T-helper 1 cell treated with Interleukin-12 subunit alpha and Interleukin-12 subunit beta and Interleukin-4 antibody, amounts not matched to agents 30 ng/mL and 1 ng/mL, for 36 hours (primary cell): ENCODE data around the gene AHCY. TPM values are rescaled to one million over a fixed set of nuclear protein-coding genes. Genes with fewer than 3 reads are reported as not detected.
"Not testable (repeated sequence)": the region's sequence is repeated elsewhere in the genome, so short reads cannot be mapped to it uniquely, and the experiment has no call there.

Experiments used
- intact Hi-C: fragments of 100-400 bp; cut with micrococcal nuclease; formaldehyde crosslinking; loops from one replicate; pipeline ENCODE4 v1.15.1; 2024
- total RNA-seq: library from RNA; stranded (reverse); gene quantifications from 2 replicates; pipeline ENCODE4 v1.2.3, GENCODE V29; 2022

AHCY gene
- total RNA-seq, 1 donor from 2014 or later: 61.3 TPM

DNA sequence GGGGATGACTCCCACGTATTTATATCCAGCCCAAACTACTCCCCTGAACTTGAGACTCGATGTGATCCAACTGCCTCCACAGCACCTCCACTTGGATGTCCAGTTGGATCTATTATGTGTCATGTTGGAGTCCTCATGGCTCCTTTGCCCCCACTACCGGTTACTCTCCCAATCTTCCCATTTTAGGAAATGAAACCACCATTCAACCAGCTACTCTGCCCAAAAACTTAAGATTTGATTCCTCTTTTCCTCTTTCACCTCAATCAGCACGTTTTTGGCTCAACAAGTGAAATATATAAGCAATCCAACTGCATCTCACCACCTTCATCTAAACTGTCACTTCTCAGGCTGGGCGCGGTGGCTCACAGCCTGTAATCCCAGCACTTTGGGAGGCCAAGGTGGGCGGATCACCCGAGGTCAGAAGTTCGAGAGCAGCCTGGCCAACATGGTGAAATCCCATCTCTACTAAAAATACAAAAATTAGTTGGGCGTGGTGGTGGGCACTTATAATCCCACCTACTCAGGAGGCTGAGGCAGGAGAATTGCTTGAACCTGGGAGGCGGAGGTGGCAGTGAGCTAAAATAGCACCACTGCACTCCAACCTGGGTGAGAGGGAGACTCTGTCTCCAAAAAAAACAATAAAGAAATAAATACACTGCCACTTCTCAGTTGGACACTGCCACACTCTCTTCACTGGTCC lies 3.4 kb downstream of the AHCY start:
- intact Hi-C loops: loop anchor here (5.0 to 10.0 kb wide), 3 partner anchors 855 to 1243 kb away; partner anchors contain the start of genes CDK5RAP1, ERGIC3 and SNTA1

DNA sequence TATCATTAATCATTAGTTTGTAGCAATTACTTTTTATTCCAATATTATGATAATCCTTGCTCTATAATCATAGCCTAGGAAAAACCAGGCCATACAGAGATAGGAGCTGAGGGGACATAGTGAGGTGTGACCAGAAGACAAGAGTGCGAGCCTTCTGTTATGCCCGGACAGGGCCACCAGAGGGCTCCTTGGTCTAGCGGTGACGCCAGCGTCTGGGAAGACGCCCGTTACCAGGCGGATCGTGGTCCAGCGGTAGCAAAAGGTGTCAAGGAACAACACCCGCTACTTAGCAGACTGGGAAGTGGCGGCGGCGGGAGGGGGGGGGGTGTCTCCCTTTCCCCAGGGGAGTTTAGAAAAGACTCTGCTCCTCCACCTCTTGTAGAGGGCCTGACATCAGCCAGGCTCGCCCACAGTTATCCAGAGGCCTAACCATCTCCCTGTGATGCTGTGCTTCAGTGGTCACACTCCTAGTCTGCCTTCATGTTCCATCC lies 4.8 kb downstream of the AHCY start:
- intact Hi-C loops: not testable (repeated sequence)

DNA sequence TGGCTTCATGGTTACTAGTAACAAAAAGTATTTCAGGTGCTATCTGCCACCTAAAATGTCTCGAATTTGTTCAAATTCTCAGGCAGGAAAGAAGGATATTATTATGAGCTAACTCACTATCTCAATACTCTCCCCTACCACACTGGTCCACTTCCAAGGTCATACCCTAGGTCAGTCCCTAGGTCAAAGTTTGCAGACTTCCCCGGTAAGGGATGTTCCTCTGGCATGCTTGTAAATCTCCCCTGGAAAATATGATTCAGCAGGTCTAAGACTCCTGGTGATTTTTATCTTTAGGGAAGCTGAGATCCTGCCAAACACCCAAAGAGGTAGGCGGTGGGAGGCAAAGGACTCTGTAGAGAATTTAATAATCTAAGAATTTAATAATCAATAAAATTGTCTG lies 6.7 kb downstream of the AHCY start:
- intact Hi-C loops: no loop called here

GRCh38 chr20:34295284-34295683 lies 7.9 kb downstream of the AHCY start:
- intact Hi-C loops: no loop called here

- intact Hi-C loops: no loop called here
Measured at GRCh38 chr20:34294563-34294962, 8.6 kb downstream of the AHCY start.

DNA sequence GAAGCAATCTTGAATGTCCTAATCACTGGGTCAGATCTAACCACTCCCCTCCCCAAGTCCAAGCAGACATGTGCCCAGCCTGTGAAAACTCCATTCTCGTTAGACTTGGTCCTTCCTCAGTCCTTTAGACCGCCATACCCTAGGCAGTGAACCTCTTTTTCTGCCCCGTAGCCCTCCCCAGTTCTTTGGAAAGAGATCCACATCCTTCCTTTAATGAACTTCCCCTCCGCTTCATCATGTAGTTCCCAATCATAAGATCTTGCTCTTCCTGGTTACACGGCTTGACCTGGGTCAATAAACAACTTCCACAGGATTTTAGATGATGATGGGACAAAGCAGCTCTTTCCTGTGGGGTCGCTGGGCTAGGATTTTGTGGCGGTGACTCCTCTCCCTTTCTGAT lies 9.6 kb downstream of the AHCY start:
- intact Hi-C loops: no loop called here

DNA sequence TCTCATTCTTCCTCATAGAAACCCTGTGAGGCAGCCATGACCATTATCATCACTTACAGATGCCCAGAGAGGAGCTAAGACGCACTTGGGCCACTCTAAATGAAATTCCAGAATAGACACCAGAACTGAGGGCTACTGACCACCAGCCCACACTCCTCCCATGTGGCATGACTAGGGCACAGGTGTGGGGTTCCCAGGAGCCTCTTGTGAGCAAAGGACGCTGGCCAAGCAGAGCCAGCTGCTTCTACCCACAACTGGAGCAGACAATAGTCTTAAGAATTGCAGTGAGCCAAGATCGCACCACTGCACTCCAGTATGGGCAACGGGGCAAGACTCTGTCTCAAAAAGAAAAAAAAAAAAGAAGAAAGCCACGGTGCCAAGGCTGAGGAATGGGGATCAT lies 10.0 kb downstream of the AHCY start:
- intact Hi-C loops: no loop called here

- intact Hi-C loops: no loop called here
Measured at GRCh38 chr20:34292496-34292895, 10.7 kb downstream of the AHCY start.

DNA sequence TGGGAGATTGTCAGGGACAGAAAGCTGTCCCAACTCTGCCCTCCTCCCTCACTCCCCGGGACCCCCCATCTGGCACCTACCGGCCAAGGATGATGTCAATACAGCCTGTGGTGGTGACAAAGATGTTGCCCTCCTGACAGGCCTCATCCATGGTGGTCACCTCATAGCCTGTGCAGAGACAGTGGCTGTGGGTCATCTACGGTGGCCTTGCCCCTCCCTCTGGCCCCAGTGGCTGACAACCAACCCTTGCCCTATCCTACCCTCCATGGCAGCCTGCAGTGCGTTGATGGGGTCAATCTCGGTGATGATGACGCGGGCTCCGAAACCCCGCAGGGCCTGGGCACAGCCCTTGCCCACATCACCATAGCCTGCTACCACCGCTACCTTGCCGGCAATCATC lies 12.7 kb downstream of the AHCY start:
- intact Hi-C loops: no loop called here

- intact Hi-C loops: not testable (repeated sequence)
Measured at GRCh38 chr20:34287500-34287899, 15.7 kb downstream of the AHCY start.

- intact Hi-C loops: no loop called here
Measured at GRCh38 chr20:34285450-34285849, 17.7 kb downstream of the AHCY start.

DNA sequence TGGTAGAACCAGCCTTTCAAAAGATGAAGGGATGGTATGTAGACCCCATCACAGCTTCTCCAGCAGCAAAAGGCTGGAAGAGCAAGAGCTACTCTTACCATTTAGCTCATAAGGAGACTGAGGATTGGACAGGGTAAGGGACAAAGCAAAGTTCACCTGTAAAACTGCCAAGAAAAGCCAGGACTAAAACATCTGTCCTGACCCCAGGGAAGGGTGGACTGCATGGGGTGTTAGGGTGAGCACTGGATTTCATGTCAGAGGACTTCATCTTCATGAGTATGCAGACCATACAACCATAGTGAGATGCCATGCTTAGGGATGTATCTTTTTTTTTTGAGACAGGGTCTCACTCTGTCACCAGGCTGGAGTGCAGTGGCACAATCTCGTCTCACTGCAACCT lies 19.3 kb downstream of the AHCY start:
- intact Hi-C loops: no loop called here

DNA sequence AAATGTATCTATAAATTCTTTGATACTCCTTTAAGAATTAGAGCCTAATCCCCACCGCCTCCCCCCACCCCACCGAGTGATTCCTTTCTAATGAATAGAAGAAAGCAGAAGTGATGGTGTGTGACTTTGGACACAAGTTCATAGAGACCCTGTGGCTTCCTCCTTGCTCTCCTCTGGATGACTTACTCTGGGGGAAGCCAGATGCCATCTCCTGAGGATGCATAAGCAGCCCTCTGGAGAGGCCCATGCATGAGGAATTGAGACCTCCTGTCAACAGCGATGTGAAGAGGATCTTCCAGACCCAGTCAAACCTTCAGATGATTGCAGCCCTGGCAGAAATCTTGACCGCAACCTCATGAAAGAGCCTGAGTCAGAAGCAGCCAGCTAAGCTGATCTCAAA lies 21.1 kb downstream of the AHCY start:
- intact Hi-C loops: no loop called here

DNA sequence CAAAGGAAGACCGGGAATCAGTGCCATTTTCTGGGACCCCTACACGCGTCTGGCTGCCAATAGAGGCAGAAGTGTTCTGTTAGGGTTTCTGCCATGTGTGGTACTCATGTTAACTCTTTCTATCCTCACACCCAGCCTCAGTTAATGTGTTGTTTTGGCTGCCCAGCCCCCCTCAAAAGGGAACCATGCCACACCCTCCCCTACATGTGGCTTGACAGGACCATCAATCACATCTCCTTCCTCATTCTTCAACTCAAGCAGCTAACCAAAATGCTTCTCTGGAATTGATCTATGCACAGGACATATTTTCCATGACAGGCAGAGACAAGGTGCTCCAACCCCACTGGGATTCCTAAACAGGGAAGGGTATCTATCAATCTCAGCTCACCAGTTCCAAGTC lies 22.0 kb downstream of the AHCY start:
- intact Hi-C loops: no loop called here

DNA sequence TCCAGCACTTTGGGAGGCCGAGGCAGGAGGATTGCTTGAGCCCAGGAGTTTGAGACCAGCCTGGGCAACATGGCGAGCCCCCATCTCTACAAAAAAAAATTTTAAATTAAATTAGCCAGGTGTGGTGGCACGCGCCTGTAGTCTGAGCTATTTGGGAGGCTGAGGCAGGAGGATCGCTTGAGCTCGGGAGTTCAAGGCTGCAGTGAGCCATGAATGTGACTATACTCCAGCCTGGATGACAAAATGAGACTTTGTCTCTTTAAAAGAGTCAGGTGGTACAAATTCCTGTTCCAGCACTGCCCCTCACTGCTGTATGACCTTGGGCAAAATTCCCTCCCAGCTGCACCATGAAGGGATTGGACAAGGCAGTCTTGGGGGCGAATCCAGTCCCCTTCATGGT lies 28.5 kb downstream of the AHCY start:
- intact Hi-C loops: no loop called here

DNA sequence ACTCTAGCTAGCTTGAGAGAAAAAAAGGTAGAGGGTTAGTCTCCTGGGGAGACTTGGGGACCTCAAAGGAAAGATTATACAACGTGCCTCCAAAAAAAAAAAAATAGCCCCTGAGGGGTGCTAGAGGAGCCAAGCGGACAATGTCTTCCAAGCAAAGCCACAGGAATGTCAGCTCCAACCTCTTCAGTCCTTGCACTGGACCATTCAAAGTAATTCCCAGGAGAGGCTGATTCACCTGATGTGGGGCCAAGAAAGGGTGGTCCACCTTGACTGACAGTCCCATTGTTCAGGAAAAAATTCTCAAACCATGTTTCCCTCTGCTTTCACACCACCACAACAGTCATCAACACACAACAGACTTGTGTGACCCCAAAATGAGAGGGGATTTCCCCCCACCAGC lies 31.2 kb downstream of the AHCY start:
- intact Hi-C loops: no loop called here

- intact Hi-C loops: no loop called here
Measured at GRCh38 chr20:34269996-34270627, 33.0 kb downstream of the AHCY start.

DNA sequence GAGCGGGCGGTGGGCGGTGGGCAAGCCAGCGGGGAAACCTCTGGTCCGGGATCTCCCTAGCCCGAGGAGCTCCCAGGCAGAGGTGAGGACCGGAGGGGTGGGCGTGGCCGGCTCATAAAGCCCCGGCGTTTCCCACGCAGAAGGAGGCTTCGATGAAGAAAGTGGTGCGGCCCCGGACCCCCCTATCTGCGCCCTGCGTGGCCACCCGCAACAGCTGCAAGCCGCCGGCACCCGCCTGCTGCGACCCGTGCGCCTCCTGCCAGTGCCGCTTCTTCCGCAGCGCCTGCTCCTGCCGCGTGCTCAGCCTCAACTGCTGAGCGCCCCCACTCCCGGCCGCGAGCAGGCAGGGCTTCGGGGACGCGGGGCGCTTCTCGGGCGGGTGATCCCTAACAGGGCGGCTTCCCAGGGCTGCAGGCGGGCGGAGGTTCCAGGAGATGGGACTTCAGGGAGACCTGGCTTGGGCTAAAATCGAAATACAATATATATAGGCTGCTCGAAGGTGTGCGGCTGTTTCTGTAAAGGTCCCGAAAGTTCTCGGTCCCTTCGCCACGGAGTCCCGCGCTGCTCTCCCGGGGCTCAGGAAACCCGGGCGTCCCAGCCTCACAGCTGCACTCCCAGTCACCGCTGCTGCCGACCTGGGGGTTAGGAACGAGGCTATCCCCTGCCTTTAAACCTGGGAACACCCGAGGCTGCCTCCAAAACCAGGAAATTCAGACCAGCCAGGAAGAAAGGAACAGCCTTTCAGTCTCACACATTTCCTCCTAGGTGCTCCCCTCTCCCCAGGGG lies 34.1 kb downstream of the AHCY start:
- intact Hi-C loops: no loop called here

DNA sequence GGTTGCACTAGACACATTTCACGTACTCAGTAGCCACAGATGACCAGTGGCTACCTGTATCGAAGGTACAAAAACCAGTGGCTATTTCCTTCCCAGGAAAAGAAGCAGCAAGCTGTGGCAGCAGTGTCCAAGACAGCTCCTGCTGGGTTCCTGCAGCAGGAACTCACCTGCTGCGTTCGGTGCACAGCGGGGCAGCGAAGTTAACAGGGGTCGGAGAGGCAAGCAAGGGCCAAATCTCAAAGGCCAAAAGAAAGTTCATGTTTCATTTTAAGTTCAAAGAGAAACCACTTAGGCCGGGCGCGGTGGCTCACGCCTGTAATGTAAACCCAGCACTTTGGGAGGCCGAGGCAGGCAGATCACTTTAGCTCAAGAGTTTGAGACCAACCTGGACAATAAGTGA lies 35.0 kb downstream of the AHCY start:
- intact Hi-C loops: no loop called here

DNA sequence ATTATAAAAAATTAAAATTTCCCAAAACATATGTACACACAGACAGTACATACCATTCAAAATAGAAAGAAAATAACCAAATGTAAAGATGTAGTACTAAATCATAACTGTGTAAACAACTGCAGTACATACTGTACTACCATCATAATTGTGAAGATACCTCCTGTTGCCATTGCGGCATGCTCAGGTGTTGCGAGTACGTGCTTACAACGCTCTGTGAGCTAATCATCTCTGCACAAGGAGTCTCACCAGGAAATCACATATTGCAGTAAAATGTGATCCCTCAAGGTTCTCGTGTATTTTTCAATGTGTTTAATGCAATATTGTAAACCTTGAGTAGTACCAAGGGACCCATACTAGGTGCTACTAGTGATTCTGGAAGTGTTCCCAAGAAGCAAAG lies 39.0 kb downstream of the AHCY start:
- intact Hi-C loops: no loop called here

- intact Hi-C loops: not testable (repeated sequence)
Measured at GRCh38 chr20:34263468-34263867, 39.7 kb downstream of the AHCY start.
